ENCODE data around the gene HSH2D. TPM values are rescaled to one million over a fixed set of nuclear protein-coding genes. Genes with fewer than 3 reads are reported as not detected.

The HSH2D gene
- total and polyA plus RNA-seq, 9 of the 15 experiments (the other 6 are each of a cell fraction or from before 2014, with no cell fraction given): 0.03 to 1.1 (median 0.35) TPM; not detected in 1

- TF ChIP-seq SMARCC2 (IDR thresholded peaks at IDR 0.05; ENCODE audit: low read depth): no peak
These were observed 17.0 kb downstream of the HSH2D start (continued) for GRCh38 chr19:16160445-16160942.

GRCh38 chr19:16160943-16161560 lies 17.6 kb downstream of the HSH2D start:
- no peak overlapping the region for H3K9ac ChIP-seq (ENCODE audit: insufficient read depth in 1 of 2, low read depth in 2 of 2, low read length in 2 of 2)
- FAIRE-seq: peak; percentile 75
- in situ Hi-C loops (cut with MboI): no loop called here
- 5% methylated on average over 14 of the region's 14 CpGs for WGBS (ENCODE audit: insufficient coverage, low coverage, missing lambda C conversion rate)
- H3K9me3 ChIP-seq (replicated peaks; ENCODE audit: control insufficient read depth, insufficient read depth, low read depth, low read length): no peaks in the 10 kb centered on the region
- H3K27ac ChIP-seq (ENCODE audit: extremely low read depth, low read depth, low read length): no peak overlapping the region; the same call in 2 of the 3 replicates
- no peak overlapping the region for H2AFZ ChIP-seq (ENCODE audit: low read depth, low read length)
- no peaks in the 10 kb centered on the region for H4K20me1 ChIP-seq (replicated peaks; ENCODE audit: control insufficient read depth, insufficient read depth, low read length)
- H3K27me3 ChIP-seq (ENCODE audit: control insufficient read depth in 2 of 2, insufficient read depth in 2 of 2, low read length in 2 of 2): peaks cover 0 to 4% of the 10 kb centered on the region in 2 experiments; a peak in 1 of 5 replicates
- DNase-seq (ENCODE audit: extremely low read depth in 1 of 4, low spot score in 3 of 4): peak; percentile 27 to 50 (median 42)
- no peak overlapping the region for H3K4me3 ChIP-seq
- no peaks in the 10 kb centered on the region for H3K36me3 ChIP-seq (ENCODE audit: control insufficient read depth, insufficient read depth, low read length)
- H3K79me2 ChIP-seq (ENCODE audit: control insufficient read depth, insufficient read depth, low read length): no peaks in the 10 kb centered on the region
- H3K4me1 ChIP-seq (replicated peaks in 1 of 2; ENCODE audit: control insufficient read depth in 2 of 2, insufficient read depth in 2 of 2, low read length in 2 of 2): no peaks in the 10 kb centered on the region; a peak in 2 of 5 replicates
- H3K9me1 ChIP-seq (ENCODE audit: control insufficient read depth, insufficient read depth, low read length): no peaks in the 10 kb centered on the region
- intact Hi-C loops (cut with micrococcal nuclease): no loop called here
- peak; percentile 35 for ATAC-seq
- ChIA-PET CTCF (ENCODE audit: low intra/inter-chr PET ratio) (no interaction called here), POLR2A (interaction anchor here (0.6 to 1.2 kb wide), 3 partner anchors 10 to 98 kb away, joined by 3 to 5 read pairs (median 3); no protein-coding TSS in a partner anchor)
- H3K4me2 ChIP-seq (ENCODE audit: insufficient read depth, low read length): peak overlapping the region; percentile 3; the same call in 1 of the 2 replicates
- BruUV-seq (replicated peaks): no TSS peak
- TF ChIP-seq KDM4B (IDR thresholded peaks at IDR 0.05; ENCODE audit: borderline replicate concordance in 2 of 2, low read depth in 1 of 2) (no peak), RAD51 (IDR thresholded peaks at IDR 0.05; ENCODE audit: borderline replicate concordance, low read depth) (no peak), NFXL1 (CRISPR knock-in tag; IDR thresholded peaks at IDR 0.05) (no peak), THRA (IDR thresholded peaks at IDR 0.05) (no peak), ZC3H4 (CRISPR knock-in tag; IDR thresholded peaks at IDR 0.05; ENCODE audit: borderline replicate concordance) (no peak), RBM25 (IDR thresholded peaks at IDR 0.05; ENCODE audit: low read depth, low read length, severe bottlenecking) (peak; percentile 94), ZNF408 (CRISPR knock-in tag; IDR thresholded peaks at IDR 0.05; ENCODE audit: low read depth) (no peak), NFRKB (IDR thresholded peaks at IDR 0.05; ENCODE audit: low read depth) (no peak), ZKSCAN3 (CRISPR knock-in tag; IDR thresholded peaks at IDR 0.05) (no peak), BRD9 (IDR thresholded peaks at IDR 0.05; ENCODE audit: low read depth, partially characterized antibody) (peak; percentile 63), SMAD1 (IDR thresholded peaks at IDR 0.05; ENCODE audit: low read depth, low read length, partially characterized antibody) (no peak), JUND (IDR thresholded peaks at IDR 0.05; ENCODE audit: borderline replicate concordance, low read depth, low read length) (peak; percentile 48; the same call in 1 of the 2 replicates), JUND (tag; IDR thresholded peaks at IDR 0.05; ENCODE audit: borderline replicate concordance, low read depth, low read length) (no peak; the same call in 2 of the 3 replicates), ZZZ3 (IDR thresholded peaks at IDR 0.05) (no peak), ZNF551 (CRISPR knock-in tag; IDR thresholded peaks at IDR 0.05) (no peak), ZNF41 (CRISPR knock-in tag; conservative IDR thresholded peaks at IDR 0.05) (no peak), NCOA2 (IDR thresholded peaks at IDR 0.05; ENCODE audit: partially characterized antibody in 2 of 2) (no peak), TAL1 (IDR thresholded peaks at IDR 0.05) (no peak)

Measured in K562 (cell line).